Small intestine (tissue), 7 donors: ENCODE measurements around the gene SENP6. TPM values are rescaled to one million over a fixed set of nuclear protein-coding genes. Genes with fewer than 3 reads are reported as not detected.
A peak's percentile ranks its signal among the peaks of the same experiment; 100 is the strongest.
"Not testable (repeated sequence)": the region's sequence is repeated elsewhere in the genome, so short reads cannot be mapped to it uniquely, and the experiment has no call there.

ENCODE experiments used
- DNase-seq, 2 donors: peaks; one replicate each; pipeline versions ENCODE4 v3.0.0 to v3.0.0-alpha.2; 2013
- FAIRE-seq: peaks from 2 replicates; lab custom pipeline; 2012; peaks lifted over from hg19 to GRCh38; lab: Jason Lieb, UNC
- H3K27ac ChIP-seq, 3 donors: one replicate each; pipeline ENCODE4 v1.5.1; 2013; ENCODE audit warnings: low read length in 2 of 3, mild to moderate bottlenecking in 2 of 3, control low read depth in 1 of 3, inconsistent platforms in 1 of 3, low read depth in 1 of 3, moderate library complexity in 1 of 3
- H3K27me3 ChIP-seq, 3 donors: one replicate each; pipeline ENCODE4 v1.6.1; 2013; ENCODE audit warnings: low read length in 3 of 3, inconsistent platforms in 1 of 3; ENCODE audit not compliant: control insufficient read depth in 3 of 3, insufficient read depth in 3 of 3
- H3K36me3 ChIP-seq, 3 donors: one replicate each; pipeline ENCODE4 v1.6.1; 2013; ENCODE audit warnings: low read length in 3 of 3, inconsistent platforms in 1 of 3, low read depth in 1 of 3, mild to moderate bottlenecking in 1 of 3, moderate library complexity in 1 of 3; ENCODE audit not compliant: control insufficient read depth in 3 of 3, insufficient read depth in 2 of 3
- H3K4me1 ChIP-seq, 3 donors: one replicate each; pipeline ENCODE4 v1.6.1; 2013; ENCODE audit warnings: low read length in 2 of 3, inconsistent platforms in 1 of 3, low read depth in 1 of 3, mild to moderate bottlenecking in 1 of 3, moderate library complexity in 1 of 3; ENCODE audit not compliant: control insufficient read depth in 3 of 3, insufficient read depth in 2 of 3
- H3K4me3 ChIP-seq, 3 donors: one replicate each; pipeline ENCODE4 v1.5.1; 2013; ENCODE audit warnings: low read length in 3 of 3, control low read depth in 1 of 3, inconsistent platforms in 1 of 3, low read depth in 1 of 3, mild to moderate bottlenecking in 1 of 3, moderate library complexity in 1 of 3
- H3K9me3 ChIP-seq, 2 donors: one replicate each; pipeline ENCODE4 v1.6.1; 2013; ENCODE audit warnings: low read depth in 1 of 2, low read length in 1 of 2; ENCODE audit not compliant: control insufficient read depth in 2 of 2, insufficient read depth in 1 of 2
- WGBS, 3 donors: extraction: QIAGEN DNeasy Blood & Tissue Kit; methylation state at CpG; one replicate each; pipeline ENCODE4 v1.1.7; 2013; 5-methylcytosine and 5-hydroxymethylcytosine counted together
- polyA plus RNA-seq, 4 donors: library from polyadenylated mRNA; stranded (reverse) in 3 of 4; unstranded in 1 of 4; fragments of 200-250 nt in 3 of 4; fragments of 120-200 nt in 1 of 4; gene quantifications; one replicate each; pipeline versions ENCODE4 v1.2.1 to v1.2.3, GENCODE V29; 2013
- donor health status: healthy with polysubstance abuse.
- donor health status: control.
- donor health status: control.
- donor health status: Bipolar disorder and iron deficiency.
- donor health status: healthy.

The SENP6 gene
- polyA plus RNA-seq, 4 donors = 25.3 to 87.2 (median 27.4) TPM

GRCh38 chr6:75570671-75571070, 31.0 kb upstream of the SENP6 start:
- H3K27me3 ChIP-seq, H3K9me3 ChIP-seq, H3K36me3 ChIP-seq, H3K4me3 ChIP-seq, DNase-seq, FAIRE-seq, H3K4me1 ChIP-seq, H3K27ac ChIP-seq: not testable (repeated sequence)
- WGBS, 3 donors = 94 to 95% (median 94%) methylated on average over 6 of the region's 6 CpGs

GRCh38 chr6:75572072-75572471, 29.6 kb upstream of the SENP6 start:
- Histone ChIP-seq H3K27me3 (peaks cover 0 to 2% (median 0%) of the 10 kb centered on the region in 3 donors), H3K27ac (no peak overlapping the region), H3K9me3 (no peaks in the 10 kb centered on the region), H3K4me3 (no peak overlapping the region), H3K36me3 (no peaks in the 10 kb centered on the region), H3K4me1 (no peaks in the 10 kb centered on the region)
- DNase-seq (no peak), FAIRE-seq (no peak)
- WGBS, 3 donors = 90 to 93% (median 92%) methylated on average over 2 of the region's 2 CpGs

GRCh38 chr6:75579951-75580350, 21.7 kb upstream of the SENP6 start:
- Histone ChIP-seq H3K36me3 (no peaks in the 10 kb centered on the region), H3K27ac (no peak overlapping the region), H3K9me3 (no peaks in the 10 kb centered on the region), H3K4me3 (no peak overlapping the region), H3K4me1 (no peaks in the 10 kb centered on the region), H3K27me3 (no peaks in the 10 kb centered on the region)
- 70 to 89% (median 74%) methylated on average over 4 of the region's 4 CpGs for WGBS, 3 donors
- FAIRE-seq = no peak
- DNase-seq = no peak

GRCh38 chr6:75581231-75581630, 20.4 kb upstream of the SENP6 start:
- Histone ChIP-seq H3K9me3 (no peaks in the 10 kb centered on the region), H3K4me3 (no peak overlapping the region), H3K36me3 (no peaks in the 10 kb centered on the region), H3K27ac (no peak overlapping the region), H3K4me1 (no peaks in the 10 kb centered on the region), H3K27me3 (no peaks in the 10 kb centered on the region)
- WGBS, 3 donors = 93 to 100% (median 98%) methylated on average over 1 of the region's 1 CpG
- no peak for FAIRE-seq
- DNase-seq = no peak

- not testable (repeated sequence) for H3K36me3 ChIP-seq, H3K4me1 ChIP-seq, H3K27me3 ChIP-seq, H3K4me3 ChIP-seq, DNase-seq, FAIRE-seq, H3K9me3 ChIP-seq, H3K27ac ChIP-seq
- WGBS, 3 donors = 66 to 91% (median 69%) methylated on average over 2 of the region's 2 CpGs
Observed at GRCh38 chr6:75584552-75584951, 17.1 kb upstream of the SENP6 start.

GRCh38 chr6:75588948-75589347, 12.7 kb upstream of the SENP6 start:
- DNase-seq (no peak), FAIRE-seq (no peak)
- Histone ChIP-seq H3K4me1 (no peaks in the 10 kb centered on the region), H3K27ac (no peak overlapping the region), H3K4me3 (no peak overlapping the region), H3K36me3 (no peaks in the 10 kb centered on the region), H3K27me3 (no peaks in the 10 kb centered on the region), H3K9me3 (no peaks in the 10 kb centered on the region)
- 97 to 98% (median 97%) methylated on average over 2 of the region's 2 CpGs for WGBS, 3 donors

GRCh38 chr6:75590370-75590769, 11.3 kb upstream of the SENP6 start:
- Histone ChIP-seq H3K27ac (no peak overlapping the region), H3K27me3 (no peaks in the 10 kb centered on the region), H3K4me3 (no peak overlapping the region), H3K36me3 (no peaks in the 10 kb centered on the region), H3K4me1 (no peaks in the 10 kb centered on the region), H3K9me3 (no peaks in the 10 kb centered on the region)
- WGBS, 3 donors = 73 to 89% (median 76%) methylated on average over 2 of the region's 2 CpGs
- DNase-seq = no peak
- no peak for FAIRE-seq

- H3K4me3 ChIP-seq, H3K9me3 ChIP-seq, H3K27ac ChIP-seq, H3K36me3 ChIP-seq, FAIRE-seq, H3K27me3 ChIP-seq, H3K4me1 ChIP-seq: not testable (repeated sequence)
- 79 to 91% (median 89%) methylated on average over 2 of the region's 2 CpGs for WGBS, 3 donors
- DNase-seq = peak in 1 of 2 donors; percentile 72
Observed at GRCh38 chr6:75596380-75596779, 5.3 kb upstream of the SENP6 start.

- DNase-seq = no peak
- 59 to 62% (median 61%) methylated on average over 7 of the region's 7 CpGs for WGBS, 3 donors
- peaks cover 0 to 13% (median 8%) of the 10 kb centered on the region in 3 donors for H3K4me1 ChIP-seq
- H3K36me3 ChIP-seq = peaks cover 0 to 7% (median 0%) of the 10 kb centered on the region in 3 donors
- no peak overlapping the region for H3K4me3 ChIP-seq
- no peak for FAIRE-seq
- H3K27me3 ChIP-seq = no peaks in the 10 kb centered on the region
- peak overlapping the region in 2 of 3 donors; percentile 58 to 97 for H3K27ac ChIP-seq
- H3K9me3 ChIP-seq = no peaks in the 10 kb centered on the region
Observed at GRCh38 chr6:75600768-75601167, 912 bp upstream of the SENP6 start.
